Effector CD8-positive, alpha-beta T cell (primary cell): Measurements from ENCODE around the gene GPR171.
"Not testable (repeated sequence)": the region's sequence is repeated elsewhere in the genome, so short reads cannot be mapped to it uniquely, and the experiment has no call there.

Experiments
- DNase-seq: peaks from one replicate; lab custom pipeline; 2025; lab: John Stamatoyannopoulos, UW
- total RNA-seq, 4 experiments: gene quantifications; one replicate each; lab custom pipeline; 2026; lab: John Stamatoyannopoulos, UW

GPR171 gene
- 76.3 to 201 (median 91.1) reads per million in 4 experiments for total RNA-seq

- peak; percentile 30 for DNase-seq
Observed at GRCh38 chr3:151203051-151203420, at the start of gene GPR171. GPR171 (minus strand) TSS chr3:151203216; CDS start chr3:151199386, 3,830 bp downstream.

GRCh38 chr3:151248772-151249337 is 45.8 kb upstream of the GPR171 start:
- DNase-seq = no peak

GRCh38 chr3:151242006-151242405 is 39.0 kb upstream of the GPR171 start:
- DNase-seq = not testable (repeated sequence)

- DNase-seq = no peak
Observed at GRCh38 chr3:151236736-151237135, 33.7 kb upstream of the GPR171 start.

GRCh38 chr3:151236316-151236715 is 33.3 kb upstream of the GPR171 start:
- no peak for DNase-seq

GRCh38 chr3:151234825-151235224 is 31.8 kb upstream of the GPR171 start:
- no peak for DNase-seq

GRCh38 chr3:151232991-151233390 is 30.0 kb upstream of the GPR171 start:
- no peak for DNase-seq

GRCh38 chr3:151232403-151232802 is 29.4 kb upstream of the GPR171 start:
- DNase-seq = not testable (repeated sequence)

GRCh38 chr3:151230646-151231045 is 27.6 kb upstream of the GPR171 start:
- DNase-seq = no peak

- DNase-seq = no peak
Observed at GRCh38 chr3:151228666-151229040, 25.6 kb upstream of the GPR171 start.

GRCh38 chr3:151227807-151228665 is 25.0 kb upstream of the GPR171 start:
- DNase-seq = peak; percentile 58

- DNase-seq = no peak
Observed at GRCh38 chr3:151227266-151227806, 24.3 kb upstream of the GPR171 start.

- no peak for DNase-seq
Observed at GRCh38 chr3:151226825-151227224, 23.8 kb upstream of the GPR171 start.

- no peak for DNase-seq
Observed at GRCh38 chr3:151226088-151226563, 23.1 kb upstream of the GPR171 start.

GRCh38 chr3:151225040-151225975 is 22.3 kb upstream of the GPR171 start:
- DNase-seq = no peak

- DNase-seq = no peak
Observed at GRCh38 chr3:151224268-151224866, 21.4 kb upstream of the GPR171 start.

- no peak for DNase-seq
Observed at GRCh38 chr3:151219056-151219455, 16.0 kb upstream of the GPR171 start.

GRCh38 chr3:151218136-151218535 is 15.1 kb upstream of the GPR171 start:
- no peak for DNase-seq

GRCh38 chr3:151216641-151217607 is 13.9 kb upstream of the GPR171 start:
- DNase-seq = no peak

- DNase-seq = no peak
Observed at GRCh38 chr3:151214459-151214858, 11.4 kb upstream of the GPR171 start.
